COR-L47 (cell line): ENCODE data around the gene ARHGEF7.

ENCODE experiments used
- DNase-seq: peaks from one replicate; lab custom pipeline; 2025; lab: John Stamatoyannopoulos, UW

Gene ARHGEF7

GRCh38 chr13:111139873-111140561, 24.9 kb downstream of the ARHGEF7 start:
- peak; percentile 58 for DNase-seq

DNA sequence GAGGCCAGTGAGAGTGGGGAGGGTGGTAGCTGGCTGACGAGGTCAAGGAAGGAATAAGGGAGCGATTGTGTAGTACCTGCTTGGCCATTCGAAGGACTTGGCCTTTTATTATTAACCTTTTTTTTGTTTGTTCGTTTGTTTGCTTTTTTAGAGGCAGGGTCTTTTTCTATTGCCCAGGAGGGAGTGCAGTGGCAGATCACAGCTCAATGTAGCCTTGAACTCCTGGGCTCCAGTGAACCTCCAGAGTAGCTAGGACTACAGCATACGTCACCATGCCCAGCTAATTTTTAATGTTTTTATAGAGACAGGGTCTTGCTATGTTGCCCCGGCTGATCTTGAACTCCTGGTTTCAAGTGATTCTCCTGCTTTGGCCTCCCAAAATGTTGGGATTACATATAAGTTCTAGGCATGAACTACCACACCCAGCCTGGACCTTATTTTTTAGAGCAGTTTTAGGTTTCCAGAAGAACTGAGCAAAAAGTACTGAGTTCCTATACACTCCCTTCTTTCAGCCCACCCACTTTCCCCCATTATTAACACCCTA, 25.5 kb downstream of the ARHGEF7 start:
- no peak for DNase-seq

- DNase-seq = no peak
These were observed 27.4 kb downstream of the ARHGEF7 start for GRCh38 chr13:111142472-111142871.

DNA sequence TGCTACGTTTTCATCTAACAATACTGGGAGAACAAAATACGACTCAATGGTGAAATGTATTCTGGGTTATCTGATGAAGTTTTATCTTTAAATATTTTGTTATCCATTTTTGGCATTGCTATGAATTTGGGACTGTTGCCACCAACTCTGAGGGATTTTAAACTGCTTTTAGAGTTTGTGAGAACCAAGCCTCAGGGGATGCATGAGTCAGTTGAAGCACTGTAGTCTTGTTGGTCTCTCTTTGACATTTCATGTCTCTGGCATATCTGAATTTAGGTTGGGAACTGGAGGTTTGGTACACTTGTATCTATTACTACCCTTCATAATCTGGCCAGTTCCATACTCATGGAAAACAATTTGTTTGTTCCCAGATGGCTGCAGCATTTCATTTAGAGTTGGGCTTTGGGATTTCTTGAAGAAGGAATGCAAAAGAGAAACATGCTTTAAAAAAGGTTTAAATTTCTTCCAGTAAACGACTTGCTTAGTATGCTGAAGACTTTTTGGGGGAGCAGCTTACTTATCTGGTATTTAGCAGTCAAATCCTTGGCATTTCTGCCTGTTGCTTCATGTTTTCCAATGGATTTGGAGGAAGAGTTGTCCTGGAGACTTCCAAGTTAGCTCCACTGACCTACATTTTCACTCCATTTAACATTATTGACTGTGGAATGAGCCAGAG, 28.9 kb downstream of the ARHGEF7 start:
- no peak for DNase-seq

DNA sequence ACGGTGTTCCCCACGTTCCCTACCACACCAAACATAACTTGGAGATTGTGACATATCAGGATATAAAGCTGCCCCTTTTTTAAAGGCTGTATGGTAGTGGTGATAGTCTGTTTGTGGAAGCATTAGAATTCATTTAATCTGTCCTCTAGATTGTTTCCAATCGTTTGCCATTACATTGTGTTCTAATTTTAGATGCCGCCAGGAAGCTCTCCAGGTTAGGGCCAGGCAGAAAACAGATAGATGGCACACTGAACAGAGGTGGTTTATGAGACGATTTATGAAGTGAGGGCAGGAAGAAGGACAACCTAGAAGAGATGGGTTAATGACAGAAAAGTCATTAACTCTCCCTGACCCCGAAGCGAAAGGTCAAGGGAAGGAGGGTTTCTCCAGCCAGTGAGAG, 30.0 kb downstream of the ARHGEF7 start:
- DNase-seq = no peak

DNA sequence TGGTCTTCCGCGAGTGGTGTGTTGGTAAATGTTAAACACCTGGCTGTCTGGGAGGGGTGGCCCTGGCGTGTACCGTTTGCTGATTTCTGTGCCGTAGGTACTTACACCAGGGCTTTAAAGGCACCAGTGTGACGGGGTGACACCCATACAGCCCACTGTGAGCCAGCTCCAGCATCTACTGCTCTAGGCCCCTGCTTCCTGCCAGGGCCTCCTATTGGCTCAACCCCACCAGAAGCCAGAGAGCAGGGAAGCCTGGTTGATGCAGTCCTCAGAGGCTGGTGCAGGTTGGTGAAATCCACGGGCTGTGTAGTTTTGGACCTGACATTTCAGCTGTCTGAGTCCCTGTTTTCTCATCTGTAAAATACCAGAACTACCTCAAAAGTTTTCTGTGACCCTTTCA, 30.4 kb downstream of the ARHGEF7 start:
- DNase-seq = no peak

DNA sequence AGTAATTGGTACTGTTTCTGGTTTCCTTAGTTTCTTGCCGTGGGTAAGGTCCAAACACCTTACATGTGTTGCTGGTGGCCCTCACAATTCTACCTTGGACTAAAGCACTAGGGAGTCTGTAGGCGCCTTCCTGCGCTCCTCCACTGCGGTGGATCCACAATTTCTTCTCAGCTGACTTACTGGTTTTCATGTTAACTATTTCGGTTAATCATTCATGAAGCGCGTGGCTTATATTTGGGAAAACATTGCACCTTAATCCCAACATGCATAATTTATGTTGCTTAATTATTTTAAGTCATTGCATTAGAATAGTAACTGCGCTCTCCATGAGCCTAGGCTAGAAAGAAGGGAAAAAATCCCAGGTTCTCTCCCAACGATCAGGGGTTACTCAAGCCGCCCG, 37.7 kb downstream of the ARHGEF7 start:
- DNase-seq = no peak

- DNase-seq = peak; percentile 93
These were observed 38.3 kb downstream of the ARHGEF7 start for GRCh38 chr13:111153279-111153976.

DNA sequence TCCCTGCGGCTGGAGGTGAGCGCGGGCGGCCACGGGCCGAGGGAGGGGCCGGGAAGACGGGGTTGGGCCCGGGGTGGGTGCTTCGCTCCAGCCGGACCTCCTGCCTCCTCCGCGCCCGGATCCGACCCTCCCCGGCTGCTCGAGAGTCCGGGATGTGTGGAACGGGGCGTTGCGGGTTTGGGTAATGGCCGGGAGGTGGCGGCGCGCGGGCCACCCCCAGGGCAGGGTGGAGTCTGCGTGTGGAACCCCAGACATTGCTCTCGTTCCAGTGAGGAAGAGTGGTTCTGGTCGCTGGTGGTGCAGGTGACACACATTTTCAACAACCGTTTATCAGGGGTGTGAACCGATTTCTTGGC, 38.8 kb downstream of the ARHGEF7 start:
- no peak for DNase-seq

DNA sequence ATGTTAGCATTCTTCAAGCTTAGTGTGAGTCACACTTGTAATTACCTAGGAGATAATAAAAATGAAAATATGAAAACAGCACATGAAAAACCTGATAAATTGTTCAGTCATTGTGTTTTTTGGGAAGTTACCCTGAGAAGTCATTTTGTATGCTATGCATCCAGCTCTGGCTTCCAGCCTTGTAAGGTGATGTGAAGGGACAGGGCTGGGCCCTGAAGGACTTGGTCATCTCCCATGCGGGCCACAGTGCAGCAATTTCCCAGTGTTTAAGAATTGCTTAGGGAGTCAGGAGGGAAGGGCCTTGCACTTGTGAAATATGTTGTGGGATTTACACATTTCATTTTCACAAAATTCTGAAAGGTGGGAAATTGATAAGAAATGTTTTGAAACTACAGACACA, 41.3 kb downstream of the ARHGEF7 start:
- DNase-seq = no peak

- no peak for DNase-seq
These were observed 43.2 kb downstream of the ARHGEF7 start for GRCh38 chr13:111158136-111158805.

GRCh38 chr13:111159362-111160320, 44.5 kb downstream of the ARHGEF7 start:
- DNase-seq = no peak

DNA sequence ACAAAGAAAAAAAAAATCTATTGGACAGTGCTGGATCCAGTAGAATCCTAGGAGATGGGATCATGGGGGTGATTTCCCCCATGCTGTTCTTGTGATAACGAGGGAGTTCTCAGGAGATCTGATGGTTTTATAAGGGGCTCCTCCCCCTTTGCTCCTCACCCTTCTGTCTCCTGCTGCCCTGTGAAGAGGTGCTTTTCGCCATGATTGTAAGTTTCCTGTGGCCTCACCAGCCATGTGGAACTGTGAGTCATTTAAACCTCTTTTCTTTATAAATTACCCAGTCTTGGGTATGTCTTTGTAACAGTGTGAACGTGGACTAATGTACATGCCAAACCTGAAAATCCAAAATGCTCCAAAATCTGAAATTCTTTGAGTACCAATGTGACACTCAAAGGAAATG, 45.5 kb downstream of the ARHGEF7 start:
- no peak for DNase-seq

GRCh38 chr13:111161601-111162600, 46.8 kb downstream of the ARHGEF7 start:
- no peak for DNase-seq

DNA sequence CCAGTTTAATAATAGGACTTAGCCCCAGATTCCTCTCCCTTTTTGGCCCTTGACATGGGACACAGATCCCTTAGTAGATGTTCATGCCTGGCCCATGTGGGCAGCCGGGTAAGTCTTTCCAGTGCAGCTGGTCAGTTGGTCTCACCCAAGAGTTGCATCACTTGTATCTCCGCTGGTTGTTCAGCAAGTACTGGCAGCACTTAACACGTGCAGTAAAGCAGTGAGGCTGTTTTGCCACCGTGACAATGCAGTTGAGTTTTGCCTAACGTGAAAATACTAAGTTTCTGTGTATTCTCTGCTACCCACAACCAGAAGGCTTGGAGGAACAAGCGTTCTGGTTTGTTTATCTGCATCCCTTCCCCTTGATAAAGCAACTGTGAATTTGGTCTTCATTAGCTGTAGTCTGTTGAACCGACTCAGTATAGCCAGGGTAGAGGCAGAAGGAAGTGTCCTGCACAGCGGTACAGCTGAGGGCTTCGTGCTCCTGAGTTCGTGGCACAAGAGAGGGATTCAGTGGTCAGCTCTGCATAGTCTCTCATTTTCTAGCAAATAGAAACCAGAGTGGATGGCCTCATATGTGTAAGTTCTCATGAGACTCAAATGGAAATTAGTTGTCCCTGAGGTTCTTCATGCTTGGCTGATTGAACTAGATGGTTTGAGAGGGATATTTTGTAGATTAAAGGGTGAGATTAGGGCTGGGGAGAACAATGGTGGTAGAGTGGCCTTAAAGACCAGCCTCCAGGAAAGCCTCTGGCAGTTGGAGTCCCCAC, 50.3 kb downstream of the ARHGEF7 start:
- DNase-seq = no peak

DNA sequence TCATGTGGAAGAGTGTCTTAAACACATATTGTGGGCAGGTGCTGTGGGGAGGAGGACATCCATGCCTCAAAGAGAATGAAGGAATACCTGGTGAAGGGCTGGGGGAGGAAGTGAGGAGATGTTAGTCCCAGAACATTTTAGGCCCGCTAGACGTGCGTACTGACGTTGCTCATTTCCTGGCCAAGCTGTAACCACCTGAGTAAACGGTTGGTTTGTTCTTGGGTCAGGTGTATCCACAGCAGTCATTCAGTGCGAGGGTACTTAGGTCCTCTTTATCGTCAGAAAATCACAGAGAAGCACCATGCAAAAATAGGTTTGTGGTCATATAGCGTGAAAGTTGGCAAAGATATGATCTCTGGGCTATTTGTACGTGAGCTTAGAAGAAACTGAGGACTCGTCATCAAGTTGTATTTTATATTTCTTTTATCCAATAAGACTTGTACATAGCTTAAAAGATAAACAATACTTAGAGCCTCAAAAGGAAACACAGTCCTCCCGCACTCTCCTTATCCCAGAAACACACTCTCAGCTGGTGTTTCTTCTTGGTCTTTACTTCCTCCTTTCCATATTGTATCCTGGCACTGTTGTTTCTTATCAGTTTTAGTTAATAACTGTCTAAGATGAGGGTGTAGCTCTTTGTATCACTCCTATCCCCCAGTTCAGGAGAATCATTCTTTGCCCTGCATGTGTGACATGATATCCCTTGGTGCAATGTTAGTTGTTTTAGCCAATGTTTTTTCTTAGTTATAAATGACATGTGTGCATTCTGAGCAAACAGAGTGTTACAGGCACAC, 52.0 kb downstream of the ARHGEF7 start:
- no peak for DNase-seq

DNA sequence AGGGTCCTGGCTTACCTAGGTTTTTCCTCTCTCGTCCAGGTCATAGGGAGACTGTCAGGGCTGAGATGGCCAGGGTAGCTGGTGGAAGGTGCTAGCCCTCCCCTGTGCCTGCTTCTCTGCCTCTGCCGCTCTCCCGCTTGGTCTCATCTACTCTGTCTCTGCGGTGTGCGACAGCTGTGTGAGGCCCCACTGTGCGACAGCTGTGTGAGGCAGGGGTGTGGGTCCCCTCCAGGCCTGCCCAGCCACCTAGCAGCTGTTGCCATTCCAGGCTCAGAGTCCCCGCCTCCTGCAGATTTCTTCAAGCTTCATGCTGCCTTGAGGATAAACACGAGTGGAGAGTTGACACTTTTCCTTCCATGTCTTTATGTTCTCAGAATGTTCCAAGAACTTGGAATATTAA, 53.0 kb downstream of the ARHGEF7 start:
- DNase-seq = no peak

DNA sequence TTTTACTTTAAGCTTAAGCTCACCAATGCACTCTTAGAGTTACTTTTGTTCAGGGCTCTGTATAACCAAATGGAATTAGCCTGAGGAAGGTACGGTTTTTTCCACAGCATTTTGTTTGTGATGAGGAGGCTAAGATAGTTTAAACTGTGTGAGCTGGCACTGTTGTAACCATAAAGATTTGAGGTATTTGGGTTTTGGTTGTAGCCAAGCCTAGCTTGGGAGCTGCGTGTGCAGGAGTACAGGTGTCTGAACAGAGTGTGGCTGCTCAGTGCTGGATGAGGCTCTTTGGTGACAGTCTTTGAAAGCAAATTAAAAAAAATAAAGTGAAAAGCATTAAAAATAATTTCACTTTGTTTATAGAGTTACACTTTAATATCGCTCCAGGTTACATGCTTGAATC, 56.0 kb downstream of the ARHGEF7 start:
- DNase-seq = no peak
